ENCODE data around the gene SH3PXD2B. TPM values are rescaled to one million over a fixed set of nuclear protein-coding genes. Genes with fewer than 3 reads are reported as not detected.

Gene SH3PXD2B
- total RNA-seq, 4 donors from 2014 or later: 26.6 to 48.7 (median 38.9) TPM

DNA sequence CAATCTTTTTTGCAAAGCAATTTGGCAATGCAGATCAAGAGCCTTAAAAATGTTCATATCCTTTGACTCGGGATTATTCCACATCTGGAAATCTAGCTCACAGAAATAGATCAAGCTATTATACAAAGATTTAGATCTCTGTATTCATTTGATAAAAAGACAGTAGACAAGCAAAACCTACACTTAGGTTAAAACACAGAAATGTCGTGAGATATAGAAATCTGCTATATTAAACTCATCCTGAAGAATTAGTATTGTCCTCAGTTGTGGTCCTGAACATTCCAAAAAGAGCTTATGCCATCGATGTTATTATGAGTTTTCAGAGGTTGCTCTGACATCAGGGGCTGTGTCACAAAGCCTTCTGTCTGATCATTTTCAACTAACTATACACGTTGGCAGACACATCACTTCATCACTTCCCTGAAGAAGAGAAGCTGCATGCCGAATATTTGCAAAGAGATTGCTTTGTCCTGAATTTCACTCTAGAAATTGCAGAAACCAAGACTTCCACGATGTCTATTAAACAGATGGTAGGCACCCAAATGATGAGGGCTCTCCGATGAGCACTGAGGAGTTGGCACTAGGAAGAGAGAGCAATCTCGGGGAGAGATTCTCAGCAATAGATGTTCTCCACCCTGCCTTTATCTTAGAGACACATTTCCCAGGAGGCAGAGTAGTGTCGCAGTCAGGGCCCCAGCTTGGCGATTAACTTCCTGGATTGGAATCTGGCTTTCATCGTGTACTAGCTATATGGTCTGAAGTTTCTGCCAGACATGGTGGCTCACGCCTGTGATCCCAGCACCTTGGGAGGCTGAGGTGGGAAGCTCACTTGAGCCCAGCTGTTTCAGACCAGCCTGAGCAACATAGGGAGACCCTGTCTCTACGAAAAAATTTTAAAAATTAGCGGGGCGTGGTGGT is 168.8 kb downstream of the SH3PXD2B start:
- TF ChIP-seq, protein P1, sequence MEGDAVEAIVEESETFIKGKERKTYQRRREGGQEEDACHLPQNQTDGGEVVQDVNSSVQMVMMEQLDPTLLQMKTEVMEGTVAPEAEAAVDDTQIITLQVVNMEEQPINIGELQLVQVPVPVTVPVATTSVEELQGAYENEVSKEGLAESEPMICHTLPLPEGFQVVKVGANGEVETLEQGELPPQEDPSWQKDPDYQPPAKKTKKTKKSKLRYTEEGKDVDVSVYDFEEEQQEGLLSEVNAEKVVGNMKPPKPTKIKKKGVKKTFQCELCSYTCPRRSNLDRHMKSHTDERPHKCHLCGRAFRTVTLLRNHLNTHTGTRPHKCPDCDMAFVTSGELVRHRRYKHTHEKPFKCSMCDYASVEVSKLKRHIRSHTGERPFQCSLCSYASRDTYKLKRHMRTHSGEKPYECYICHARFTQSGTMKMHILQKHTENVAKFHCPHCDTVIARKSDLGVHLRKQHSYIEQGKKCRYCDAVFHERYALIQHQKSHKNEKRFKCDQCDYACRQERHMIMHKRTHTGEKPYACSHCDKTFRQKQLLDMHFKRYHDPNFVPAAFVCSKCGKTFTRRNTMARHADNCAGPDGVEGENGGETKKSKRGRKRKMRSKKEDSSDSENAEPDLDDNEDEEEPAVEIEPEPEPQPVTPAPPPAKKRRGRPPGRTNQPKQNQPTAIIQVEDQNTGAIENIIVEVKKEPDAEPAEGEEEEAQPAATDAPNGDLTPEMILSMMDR (IDR thresholded peaks at IDR 0.05; ENCODE audit: low read depth): no peak

DNA sequence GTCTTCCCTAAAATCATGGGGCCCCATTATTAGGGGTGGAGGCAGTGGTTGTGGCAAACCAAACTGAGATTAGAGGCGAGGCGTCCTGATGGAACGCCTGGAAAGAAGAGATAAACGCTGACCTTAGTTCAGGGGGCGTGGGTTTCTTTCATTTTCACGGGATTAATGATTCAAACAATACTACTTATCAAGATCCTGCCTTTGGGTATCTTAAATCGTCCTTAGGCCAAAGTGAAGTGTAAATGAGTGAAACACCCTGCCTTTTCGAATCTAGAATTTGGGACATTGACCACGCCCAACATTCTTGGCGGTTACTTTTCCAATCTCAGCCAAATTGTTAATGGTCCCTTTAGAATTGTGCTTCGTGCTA is 169.7 kb downstream of the SH3PXD2B start:
- TF ChIP-seq, protein P1 (IDR thresholded peaks at IDR 0.05; ENCODE audit: low read depth): no peak

DNA sequence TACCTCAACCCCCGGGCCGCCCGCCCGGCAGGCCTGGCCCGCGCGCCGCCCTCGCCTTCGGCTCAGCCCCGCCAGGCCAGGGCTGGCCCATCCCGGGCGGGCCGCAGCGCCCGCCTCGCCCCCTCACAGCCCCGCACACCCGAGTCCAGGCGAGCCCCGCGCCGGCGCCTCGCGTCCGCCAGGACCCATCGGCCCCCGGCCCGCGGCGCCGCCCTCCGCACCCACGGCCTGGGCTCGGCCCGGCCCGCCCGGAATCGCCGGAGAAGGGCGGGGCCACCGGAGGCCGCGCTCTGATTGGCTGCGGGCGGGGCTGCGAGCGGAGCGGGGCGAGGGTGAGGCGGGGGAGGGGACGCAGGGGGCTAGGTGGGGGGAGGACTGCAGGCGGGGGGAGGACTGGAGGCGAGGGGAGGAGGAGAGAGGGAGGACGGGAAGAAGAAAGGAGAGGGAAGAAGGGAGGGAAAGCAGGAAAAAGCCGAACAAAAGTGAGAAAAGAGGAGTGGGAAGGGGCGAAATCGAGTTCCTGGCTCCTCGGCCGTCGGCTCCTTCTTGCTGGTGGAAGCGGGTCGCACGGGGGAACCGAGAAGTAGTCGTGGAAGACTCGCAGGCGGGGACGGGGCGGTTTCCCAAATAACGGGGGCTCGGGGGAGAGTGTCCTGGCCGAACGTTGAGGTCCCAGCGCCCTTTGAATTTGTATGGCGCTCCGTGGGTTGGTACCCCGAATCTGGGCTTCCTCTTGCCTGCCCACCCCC is 170.3 kb downstream of the SH3PXD2B start:
- TF ChIP-seq, protein P1 (IDR thresholded peaks at IDR 0.05; ENCODE audit: low read depth): no peak

DNA sequence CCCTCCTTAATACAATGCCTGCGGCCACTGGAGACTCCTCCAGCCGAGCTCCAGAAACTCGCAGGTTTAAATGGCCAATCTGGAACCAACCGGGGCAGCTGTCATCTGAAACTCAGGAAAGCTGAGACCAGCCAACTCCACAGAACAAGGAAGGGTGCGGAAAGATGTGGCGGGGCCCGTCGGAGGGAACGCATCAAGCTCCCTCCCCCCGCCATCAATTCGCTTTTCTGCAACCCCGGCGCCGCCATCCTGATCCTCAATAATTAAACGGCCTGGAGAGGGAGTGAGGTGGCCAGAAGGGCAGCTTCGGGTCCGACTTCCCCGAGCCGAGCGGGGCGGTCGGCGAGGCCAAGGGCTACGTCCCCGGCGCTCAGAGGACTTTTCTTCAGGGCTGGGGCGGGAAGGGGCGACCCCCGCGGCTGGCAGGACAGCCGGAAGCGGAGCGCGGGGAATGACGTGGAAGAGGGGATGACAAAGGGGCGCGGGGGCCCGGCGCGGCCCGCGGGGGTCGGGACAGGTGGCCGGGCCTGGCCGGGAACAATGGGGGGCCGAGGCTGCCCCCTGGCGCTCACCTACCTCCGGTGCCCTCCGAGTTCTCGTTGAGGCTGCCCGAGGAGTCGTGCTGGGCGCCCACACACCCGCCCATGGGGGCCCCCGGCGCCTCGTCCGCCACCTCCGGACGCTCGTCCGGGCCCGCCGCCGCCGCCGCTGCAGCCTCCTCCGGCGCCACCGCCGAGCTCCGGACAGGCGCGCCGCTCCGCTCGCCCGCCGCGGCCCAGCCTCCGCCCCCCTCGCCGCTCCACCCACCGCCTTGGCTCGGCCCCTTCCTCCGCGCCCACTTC is 171.1 kb downstream of the SH3PXD2B start, which contains the start of gene UBTD2:
TSS of gene UBTD2 (minus strand) at position 745 of the 842 bp plus-strand sequence. CDS start at position 646, 99 bp downstream.
- TF ChIP-seq, protein P1 (IDR thresholded peaks at IDR 0.05; ENCODE audit: low read depth): no peak

DNA sequence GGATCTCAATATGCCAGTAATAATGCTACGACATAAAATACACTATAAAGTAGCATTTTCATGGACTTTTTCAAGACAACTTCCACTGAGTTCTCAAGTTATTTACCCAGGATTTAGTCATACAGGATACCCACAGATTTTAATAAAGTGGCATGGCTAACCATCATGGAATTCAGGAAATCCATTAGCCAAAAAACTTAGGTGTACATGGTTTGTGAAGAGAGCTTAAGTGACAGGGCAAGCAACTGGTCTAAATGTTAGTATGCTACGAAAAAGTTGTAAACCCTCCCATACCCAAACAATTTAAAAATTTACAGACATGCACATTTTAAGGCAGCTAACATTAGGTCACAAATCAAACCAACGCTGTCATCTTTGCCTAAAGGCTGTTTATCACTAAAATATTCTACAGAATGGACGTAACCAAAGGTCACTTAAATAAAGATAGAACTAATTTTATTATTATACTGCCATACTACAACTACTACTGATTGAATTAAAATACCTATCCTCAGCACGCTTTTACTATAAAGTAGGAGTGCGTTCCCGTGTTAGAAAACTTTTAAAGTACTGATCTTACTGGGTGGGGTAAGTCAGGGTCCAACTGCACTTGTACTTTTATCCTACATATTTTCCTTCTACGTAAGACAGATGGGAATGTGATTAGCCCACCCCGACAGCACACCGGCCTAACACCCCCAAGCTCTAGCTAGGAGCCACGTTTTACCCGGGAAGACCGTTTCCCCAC is 171.9 kb downstream of the SH3PXD2B start:
- TF ChIP-seq, protein P1 (IDR thresholded peaks at IDR 0.05; ENCODE audit: low read depth): no peak

DNA sequence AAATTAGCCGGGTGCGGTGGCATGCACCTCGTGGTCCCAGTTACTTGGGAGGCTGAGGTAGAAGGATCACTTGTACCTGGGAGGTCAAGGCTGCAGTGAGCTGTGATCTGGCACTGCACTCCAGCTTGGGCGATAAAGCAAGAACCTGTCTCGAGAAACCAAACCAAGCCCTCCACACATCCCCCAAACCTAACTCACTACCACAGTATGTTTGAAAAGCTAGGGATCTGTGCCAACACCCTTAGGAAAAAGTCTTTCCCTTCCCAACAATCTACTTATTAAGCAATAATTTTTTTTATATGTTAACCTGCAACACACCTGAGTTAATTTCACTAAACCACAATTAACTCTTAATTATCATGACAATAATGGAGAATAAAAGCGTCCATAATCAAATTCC is 173.0 kb downstream of the SH3PXD2B start:
- TF ChIP-seq, protein P1 (IDR thresholded peaks at IDR 0.05; ENCODE audit: low read depth): no peak
